NB4 (cell line): ENCODE data around the gene ORM1.
"Not testable (repeated sequence)": the region's sequence is repeated elsewhere in the genome, so short reads cannot be mapped to it uniquely, and the experiment has no call there.

Experiments
- DNase-seq: peaks from one replicate; pipeline ENCODE4 v3.0.0; 2010; ENCODE audit warnings: low read depth
- H3K4me3 ChIP-seq: one replicate; pipeline ENCODE4 v1.5.1; 2011; ENCODE audit warnings: mild to moderate bottlenecking, low read depth, low read length, moderate library complexity
- CTCF ChIP-seq: IDR thresholded peaks from one replicate; pipeline ENCODE4 v1.5.1; 2012; ENCODE audit warnings: low read depth, low read length
- MAX ChIP-seq: IDR thresholded peaks from 2 replicates; pipeline ENCODE4 v1.6.1; 2011; ENCODE audit warnings: low read depth, low read length
- MYC ChIP-seq: IDR thresholded peaks from 2 replicates; pipeline ENCODE4 v1.6.1; 2011; ENCODE audit warnings: low read depth, low read length
- POLR2A ChIP-seq: IDR thresholded peaks from 2 replicates; pipeline ENCODE4 v1.6.1; 2011; ENCODE audit warnings: mild to moderate bottlenecking; ENCODE audit not compliant: insufficient read length; ENCODE audit errors: extremely low read depth

The ORM1 gene

GRCh38 chr9:114327749-114328148 lies 4.9 kb downstream of the ORM1 start:
- TF ChIP-seq CTCF (no peak), MYC (no peak), MAX (no peak), POLR2A (no peak)
- no peak for DNase-seq
- no peak overlapping the region for H3K4me3 ChIP-seq

GRCh38 chr9:114328357-114328820 lies 5.5 kb downstream of the ORM1 start:
- DNase-seq, H3K4me3 ChIP-seq: not testable (repeated sequence)

GRCh38 chr9:114328937-114329624 lies 6.2 kb downstream of the ORM1 start:
- DNase-seq, H3K4me3 ChIP-seq: not testable (repeated sequence)

- H3K4me3 ChIP-seq, DNase-seq: not testable (repeated sequence)
Observed at GRCh38 chr9:114329625-114330022, 6.7 kb downstream of the ORM1 start, which contains the start of gene ORM2. ORM2 (plus strand) TSS chr9:114329869; CDS start chr9:114329905, 36 bp downstream.

GRCh38 chr9:114330636-114331035 lies 7.7 kb downstream of the ORM1 start:
- DNase-seq: no peak
- H3K4me3 ChIP-seq: no peak overlapping the region
- TF ChIP-seq CTCF (no peak), POLR2A (no peak), MAX (no peak), MYC (no peak)

- DNase-seq: not testable (repeated sequence)
Observed at GRCh38 chr9:114331229-114332195, 8.6 kb downstream of the ORM1 start.

GRCh38 chr9:114332474-114333040 lies 9.7 kb downstream of the ORM1 start:
- not testable (repeated sequence) for H3K4me3 ChIP-seq, DNase-seq

More at GRCh38 chr9:114331229-114332195, 8.6 kb downstream of the ORM1 start:
- not testable (repeated sequence) for H3K4me3 ChIP-seq

GRCh38 chr9:114333718-114334117 lies 10.8 kb downstream of the ORM1 start:
- H3K4me3 ChIP-seq, DNase-seq: not testable (repeated sequence)

GRCh38 chr9:114334490-114334889 lies 11.6 kb downstream of the ORM1 start:
- no peak for TF ChIP-seq CTCF
- TF ChIP-seq MYC: no peak
- TF ChIP-seq MAX: no peak
- no peak for TF ChIP-seq POLR2A

More at GRCh38 chr9:114334490-114334889, 11.6 kb downstream of the ORM1 start:
- H3K4me3 ChIP-seq: no peak overlapping the region
- DNase-seq: no peak
